ENCODE results near the gene TADA2B. TPM values are rescaled to one million over a fixed set of nuclear protein-coding genes. Genes with fewer than 3 reads are reported as not detected.

TADA2B gene
- total RNA-seq, 2 donors from 2014 or later, result 21.5 to 24.2 TPM

GRCh38 chr4:7049295-7049694 is 6.1 kb downstream of the TADA2B start:
- DNase-seq (ENCODE audit: low spot score) (no peak), ATAC-seq (ENCODE audit: insufficient number of reproducible peaks, low FRiP score, low read depth) (no peak)
- H3K4me1 ChIP-seq (ENCODE audit: control insufficient read depth in 1 of 2, low read depth in 2 of 2), result peaks cover 13 to 49% of the 10 kb centered on the region in 2 donors
- H3K36me3 ChIP-seq, result peaks cover 4% of the 10 kb centered on the region
- no peaks in the 10 kb centered on the region for H3K27me3 ChIP-seq (replicated peaks; ENCODE audit: insufficient read depth)
- H3K9me3 ChIP-seq, result no peaks in the 10 kb centered on the region
- no peak overlapping the region for H3K27ac ChIP-seq
- TF ChIP-seq CTCF (IDR thresholded peaks at IDR 0.05), result no peak
- no peak overlapping the region for H3K4me3 ChIP-seq

- Histone ChIP-seq H3K9me3 (no peaks in the 10 kb centered on the region), H3K4me3 (no peak overlapping the region), H3K36me3 (peaks cover 9% of the 10 kb centered on the region), H3K27ac (no peak overlapping the region), H3K27me3 (replicated peaks; ENCODE audit: insufficient read depth) (no peaks in the 10 kb centered on the region), H3K4me1 (ENCODE audit: control insufficient read depth in 1 of 2, low read depth in 2 of 2) (peaks cover 10 to 44% of the 10 kb centered on the region in 2 donors)
- TF ChIP-seq CTCF (IDR thresholded peaks at IDR 0.05), result no peak
- DNase-seq (ENCODE audit: low spot score) (no peak), ATAC-seq (ENCODE audit: insufficient number of reproducible peaks, low FRiP score, low read depth) (no peak)
These were observed 6.6 kb downstream of the TADA2B start for GRCh38 chr4:7049739-7050138.

- peaks cover 3 to 36% of the 10 kb centered on the region in 2 donors for H3K4me1 ChIP-seq (ENCODE audit: control insufficient read depth in 1 of 2, low read depth in 2 of 2)
- H3K9me3 ChIP-seq, result no peaks in the 10 kb centered on the region
- no peaks in the 10 kb centered on the region for H3K27me3 ChIP-seq (replicated peaks; ENCODE audit: insufficient read depth)
- ATAC-seq (ENCODE audit: insufficient number of reproducible peaks, low FRiP score, low read depth), result no peak
- peaks cover 17% of the 10 kb centered on the region for H3K36me3 ChIP-seq
- no peak overlapping the region for H3K4me3 ChIP-seq
- TF ChIP-seq CTCF (IDR thresholded peaks at IDR 0.05), result no peak
- no peak for DNase-seq (ENCODE audit: low spot score)
- no peak overlapping the region for H3K27ac ChIP-seq
These were observed 7.4 kb downstream of the TADA2B start for GRCh38 chr4:7050481-7051143.

GRCh38 chr4:7051144-7051495 is 7.9 kb downstream of the TADA2B start:
- H3K36me3 ChIP-seq, result peaks cover 21% of the 10 kb centered on the region
- no peak for DNase-seq (ENCODE audit: low spot score)
- no peak for ATAC-seq (ENCODE audit: insufficient number of reproducible peaks, low FRiP score, low read depth)
- peaks cover 0 to 31% of the 10 kb centered on the region in 2 donors for H3K4me1 ChIP-seq (ENCODE audit: control insufficient read depth in 1 of 2, low read depth in 2 of 2)
- TF ChIP-seq CTCF (IDR thresholded peaks at IDR 0.05), result no peak
- H3K27me3 ChIP-seq (replicated peaks; ENCODE audit: insufficient read depth), result no peaks in the 10 kb centered on the region
- H3K4me3 ChIP-seq, result no peak overlapping the region
- H3K27ac ChIP-seq, result no peak overlapping the region
- H3K9me3 ChIP-seq, result no peaks in the 10 kb centered on the region

- Histone ChIP-seq H3K27me3 (replicated peaks; ENCODE audit: insufficient read depth) (no peaks in the 10 kb centered on the region), H3K36me3 (peaks cover 29% of the 10 kb centered on the region), H3K27ac (no peak overlapping the region), H3K4me1 (ENCODE audit: control insufficient read depth in 1 of 2, low read depth in 2 of 2) (peaks cover 0 to 23% of the 10 kb centered on the region in 2 donors), H3K9me3 (no peaks in the 10 kb centered on the region), H3K4me3 (no peak overlapping the region)
- no peak for DNase-seq (ENCODE audit: low spot score)
- no peak for ATAC-seq (ENCODE audit: insufficient number of reproducible peaks, low FRiP score, low read depth)
- TF ChIP-seq CTCF (IDR thresholded peaks at IDR 0.05), result no peak
These were observed 8.7 kb downstream of the TADA2B start for GRCh38 chr4:7051905-7052304.

Measured in thoracic aorta (tissue), 2 donors.